GM12865 (cell line): Measurements from ENCODE around the gene PITPNM2.
A peak's percentile ranks its signal among the peaks of the same experiment; 100 is the strongest.

ENCODE experiments used
- DNase-seq: peaks from one replicate; pipeline ENCODE4 v3.0.0; 2010; ENCODE audit warnings: low read depth
- H3K4me3 ChIP-seq: 2 replicates; pipeline ENCODE4 v1.5.1; 2011; ENCODE audit warnings: mild to moderate bottlenecking, low read depth, low read length, control low read depth
- TF ChIP-seq, protein P1 (sequence below): IDR thresholded peaks from 2 replicates; pipeline ENCODE4 v1.5.1; 2011; ENCODE audit warnings: low read length, control low read depth, low read depth, inconsistent platforms; ENCODE audit not compliant: insufficient read depth; ENCODE audit errors: missing control alignments

The PITPNM2 gene

GRCh38 chr12:123165537-123165936, 14.6 kb upstream of the PITPNM2 start:
- TF ChIP-seq, protein P1, sequence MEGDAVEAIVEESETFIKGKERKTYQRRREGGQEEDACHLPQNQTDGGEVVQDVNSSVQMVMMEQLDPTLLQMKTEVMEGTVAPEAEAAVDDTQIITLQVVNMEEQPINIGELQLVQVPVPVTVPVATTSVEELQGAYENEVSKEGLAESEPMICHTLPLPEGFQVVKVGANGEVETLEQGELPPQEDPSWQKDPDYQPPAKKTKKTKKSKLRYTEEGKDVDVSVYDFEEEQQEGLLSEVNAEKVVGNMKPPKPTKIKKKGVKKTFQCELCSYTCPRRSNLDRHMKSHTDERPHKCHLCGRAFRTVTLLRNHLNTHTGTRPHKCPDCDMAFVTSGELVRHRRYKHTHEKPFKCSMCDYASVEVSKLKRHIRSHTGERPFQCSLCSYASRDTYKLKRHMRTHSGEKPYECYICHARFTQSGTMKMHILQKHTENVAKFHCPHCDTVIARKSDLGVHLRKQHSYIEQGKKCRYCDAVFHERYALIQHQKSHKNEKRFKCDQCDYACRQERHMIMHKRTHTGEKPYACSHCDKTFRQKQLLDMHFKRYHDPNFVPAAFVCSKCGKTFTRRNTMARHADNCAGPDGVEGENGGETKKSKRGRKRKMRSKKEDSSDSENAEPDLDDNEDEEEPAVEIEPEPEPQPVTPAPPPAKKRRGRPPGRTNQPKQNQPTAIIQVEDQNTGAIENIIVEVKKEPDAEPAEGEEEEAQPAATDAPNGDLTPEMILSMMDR: no peak
- no peak overlapping the region for H3K4me3 ChIP-seq
- no peak for DNase-seq

DNA sequence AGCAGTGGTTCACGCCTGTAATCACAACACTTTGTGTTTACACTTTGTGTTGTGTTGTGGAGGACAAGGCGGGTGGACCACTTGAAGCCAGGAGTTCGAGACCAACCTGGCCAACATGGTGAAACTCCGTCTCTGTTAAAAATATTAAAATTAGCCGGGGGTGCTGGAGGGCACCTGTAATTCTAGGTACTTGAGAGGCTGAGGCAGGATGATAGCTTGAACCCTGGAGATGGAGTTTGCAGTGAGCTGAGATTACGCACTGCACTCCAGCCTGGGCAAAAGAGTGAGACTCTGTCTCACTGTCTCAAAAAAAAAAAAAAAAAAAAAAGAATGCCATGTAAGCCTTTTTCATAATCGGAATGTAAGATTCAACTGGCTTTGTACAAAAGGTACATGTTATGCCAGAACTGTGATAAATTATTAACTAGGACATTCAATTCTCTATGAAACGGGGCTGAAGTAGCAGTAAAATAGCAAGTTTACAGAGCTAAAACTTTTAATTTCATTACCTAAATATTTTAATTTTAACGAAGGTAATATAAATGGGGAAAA, 13.9 kb upstream of the PITPNM2 start:
- TF ChIP-seq, protein P1: no peak
- DNase-seq: no peak

GRCh38 chr12:123164222-123164621, 13.3 kb upstream of the PITPNM2 start:
- H3K4me3 ChIP-seq: no peak overlapping the region; the same call in 1 of the 2 replicates
- DNase-seq: peak; percentile 66
- TF ChIP-seq, protein P1: no peak

More for the DNA sequence above, 13.9 kb upstream of the PITPNM2 start:
- no peak overlapping the region for H3K4me3 ChIP-seq

GRCh38 chr12:123163227-123163626, 12.3 kb upstream of the PITPNM2 start:
- H3K4me3 ChIP-seq: no peak overlapping the region
- TF ChIP-seq, protein P1: no peak
- no peak for DNase-seq

DNA sequence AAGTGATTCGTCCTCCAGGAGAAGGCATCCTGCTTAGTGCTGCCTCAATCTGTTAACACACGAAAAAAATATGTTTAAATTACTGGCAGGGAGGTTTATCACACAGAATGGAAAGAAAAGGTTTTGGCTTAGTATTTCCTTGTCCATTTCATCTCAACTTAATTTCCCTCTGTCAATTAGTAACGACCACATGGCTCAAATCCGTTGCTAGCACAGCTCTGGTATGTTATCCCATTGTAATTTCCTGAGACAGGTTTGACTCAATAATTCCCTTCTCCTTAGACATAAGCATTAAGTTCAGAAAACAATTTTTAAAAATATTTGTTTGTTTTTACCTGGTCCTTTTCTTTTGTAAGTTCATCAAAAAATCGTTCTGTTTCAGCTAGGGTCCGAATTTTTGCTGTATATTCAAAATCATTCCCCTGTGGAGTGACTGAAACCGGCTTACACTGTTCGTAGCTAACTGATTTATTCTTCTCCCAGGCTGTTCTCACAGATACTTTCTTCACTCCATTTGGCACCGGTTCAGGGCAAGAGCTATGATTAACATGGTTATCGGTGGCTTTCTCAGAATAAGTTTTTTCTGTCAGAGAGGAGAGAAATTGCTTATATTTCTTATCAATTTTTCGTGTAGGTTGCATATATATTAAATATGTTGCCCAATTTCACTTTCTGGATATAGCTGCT, 10.1 kb upstream of the PITPNM2 start:
- DNase-seq: no peak
- TF ChIP-seq, protein P1: no peak
- H3K4me3 ChIP-seq: no peak overlapping the region

DNA sequence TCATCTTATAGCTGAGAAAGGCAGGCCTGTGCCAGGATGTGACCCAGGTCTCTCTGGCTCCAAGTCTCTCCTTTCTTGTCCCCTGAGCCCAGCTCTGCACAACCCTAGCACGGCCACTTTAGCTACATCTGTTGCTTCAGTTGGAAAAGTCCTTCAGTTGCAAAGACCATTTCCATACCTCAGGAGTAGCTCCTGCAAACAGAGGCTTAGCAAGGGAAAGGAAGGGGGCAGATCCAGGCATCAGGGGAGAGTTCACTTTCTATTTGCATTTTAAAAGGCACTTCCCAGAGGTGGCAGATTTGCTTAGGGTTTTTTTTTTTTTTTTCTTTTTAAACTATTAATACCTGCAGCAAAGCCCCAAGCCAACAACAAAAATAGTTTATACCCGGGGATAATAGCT, 3.0 kb upstream of the PITPNM2 start:
- TF ChIP-seq, protein P1: no peak
- DNase-seq: no peak
- H3K4me3 ChIP-seq: no peak overlapping the region

GRCh38 chr12:123152833-123153232, 1.9 kb upstream of the PITPNM2 start:
- TF ChIP-seq, protein P1: no peak
- no peak for DNase-seq
- no peak overlapping the region for H3K4me3 ChIP-seq
